Measurements from ENCODE around the gene AKAP6. TPM values are rescaled to one million over a fixed set of nuclear protein-coding genes. Genes with fewer than 3 reads are reported as not detected.

The AKAP6 gene
- total and polyA plus RNA-seq, 2 experiments from 2014 or later: 0.38 to 0.42 TPM

DNA sequence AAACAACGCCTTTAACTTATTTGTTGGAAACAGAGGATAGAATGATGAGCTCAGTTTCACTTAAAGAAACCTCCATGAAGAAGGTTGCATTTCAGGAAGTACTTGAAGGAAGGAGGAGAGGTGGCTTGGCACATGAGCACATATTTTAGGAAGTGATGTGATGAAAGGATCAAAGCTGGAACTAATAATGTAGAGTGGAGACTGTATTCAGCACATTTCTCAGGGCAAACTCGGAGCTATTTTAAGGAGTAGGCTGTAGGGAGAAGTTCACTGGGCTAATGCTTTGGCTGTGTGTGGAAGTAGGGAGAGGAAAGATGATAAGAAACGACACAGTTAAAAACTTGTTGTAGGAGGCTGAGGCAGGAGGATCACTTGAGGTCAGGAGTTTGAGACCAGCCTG lies 272.8 kb downstream of the AKAP6 start:
- H3F3A ChIP-seq (replicated peaks; ENCODE audit: low read depth): no peaks in the 10 kb centered on the region
- DNase-seq (ENCODE audit: low spot score) (no peak), ATAC-seq (no peak)
- no peaks in the 10 kb centered on the region for H3K36me3 Mint-ChIP-seq (ENCODE audit: low read depth)
- H3K27me3 ChIP-seq (ENCODE audit: insufficient read depth): no peaks in the 10 kb centered on the region
- H3K9me2 ChIP-seq (ENCODE audit: insufficient read depth): no peaks in the 10 kb centered on the region
- peaks cover 4% of the 10 kb centered on the region; the same call in 1 of the 2 replicates for H3K4me1 ChIP-seq (ENCODE audit: insufficient read depth)
- no peak overlapping the region for H3K27ac ChIP-seq (ENCODE audit: low read depth)
- TF ChIP-seq CREB1 (CRISPR knock-in tag; IDR thresholded peaks at IDR 0.05; ENCODE audit: low read depth) (no peak), ZNF114 (CRISPR knock-in tag; IDR thresholded peaks at IDR 0.05) (no peak), EZH2phosphoT487 (IDR thresholded peaks at IDR 0.05; ENCODE audit: unreplicated experiment) (no peak), JUNB (IDR thresholded peaks at IDR 0.05; ENCODE audit: unreplicated experiment) (no peak), STAT1 (IDR thresholded peaks at IDR 0.05; ENCODE audit: unreplicated experiment) (no peak), EZH2 (IDR thresholded peaks at IDR 0.05; ENCODE audit: low read depth, unreplicated experiment) (no peak), POLR2AphosphoS5 (IDR thresholded peaks at IDR 0.05; ENCODE audit: low read depth) (no peak), NANOG (IDR thresholded peaks at IDR 0.05; ENCODE audit: borderline replicate concordance) (no peak)
- TF ChIP-seq, protein P1, sequence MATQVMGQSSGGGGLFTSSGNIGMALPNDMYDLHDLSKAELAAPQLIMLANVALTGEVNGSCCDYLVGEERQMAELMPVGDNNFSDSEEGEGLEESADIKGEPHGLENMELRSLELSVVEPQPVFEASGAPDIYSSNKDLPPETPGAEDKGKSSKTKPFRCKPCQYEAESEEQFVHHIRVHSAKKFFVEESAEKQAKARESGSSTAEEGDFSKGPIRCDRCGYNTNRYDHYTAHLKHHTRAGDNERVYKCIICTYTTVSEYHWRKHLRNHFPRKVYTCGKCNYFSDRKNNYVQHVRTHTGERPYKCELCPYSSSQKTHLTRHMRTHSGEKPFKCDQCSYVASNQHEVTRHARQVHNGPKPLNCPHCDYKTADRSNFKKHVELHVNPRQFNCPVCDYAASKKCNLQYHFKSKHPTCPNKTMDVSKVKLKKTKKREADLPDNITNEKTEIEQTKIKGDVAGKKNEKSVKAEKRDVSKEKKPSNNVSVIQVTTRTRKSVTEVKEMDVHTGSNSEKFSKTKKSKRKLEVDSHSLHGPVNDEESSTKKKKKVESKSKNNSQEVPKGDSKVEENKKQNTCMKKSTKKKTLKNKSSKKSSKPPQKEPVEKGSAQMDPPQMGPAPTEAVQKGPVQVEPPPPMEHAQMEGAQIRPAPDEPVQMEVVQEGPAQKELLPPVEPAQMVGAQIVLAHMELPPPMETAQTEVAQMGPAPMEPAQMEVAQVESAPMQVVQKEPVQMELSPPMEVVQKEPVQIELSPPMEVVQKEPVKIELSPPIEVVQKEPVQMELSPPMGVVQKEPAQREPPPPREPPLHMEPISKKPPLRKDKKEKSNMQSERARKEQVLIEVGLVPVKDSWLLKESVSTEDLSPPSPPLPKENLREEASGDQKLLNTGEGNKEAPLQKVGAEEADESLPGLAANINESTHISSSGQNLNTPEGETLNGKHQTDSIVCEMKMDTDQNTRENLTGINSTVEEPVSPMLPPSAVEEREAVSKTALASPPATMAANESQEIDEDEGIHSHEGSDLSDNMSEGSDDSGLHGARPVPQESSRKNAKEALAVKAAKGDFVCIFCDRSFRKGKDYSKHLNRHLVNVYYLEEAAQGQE (IDR thresholded peaks at IDR 0.05; ENCODE audit: unreplicated experiment): no peak
- TF ChIP-seq, protein P2, sequence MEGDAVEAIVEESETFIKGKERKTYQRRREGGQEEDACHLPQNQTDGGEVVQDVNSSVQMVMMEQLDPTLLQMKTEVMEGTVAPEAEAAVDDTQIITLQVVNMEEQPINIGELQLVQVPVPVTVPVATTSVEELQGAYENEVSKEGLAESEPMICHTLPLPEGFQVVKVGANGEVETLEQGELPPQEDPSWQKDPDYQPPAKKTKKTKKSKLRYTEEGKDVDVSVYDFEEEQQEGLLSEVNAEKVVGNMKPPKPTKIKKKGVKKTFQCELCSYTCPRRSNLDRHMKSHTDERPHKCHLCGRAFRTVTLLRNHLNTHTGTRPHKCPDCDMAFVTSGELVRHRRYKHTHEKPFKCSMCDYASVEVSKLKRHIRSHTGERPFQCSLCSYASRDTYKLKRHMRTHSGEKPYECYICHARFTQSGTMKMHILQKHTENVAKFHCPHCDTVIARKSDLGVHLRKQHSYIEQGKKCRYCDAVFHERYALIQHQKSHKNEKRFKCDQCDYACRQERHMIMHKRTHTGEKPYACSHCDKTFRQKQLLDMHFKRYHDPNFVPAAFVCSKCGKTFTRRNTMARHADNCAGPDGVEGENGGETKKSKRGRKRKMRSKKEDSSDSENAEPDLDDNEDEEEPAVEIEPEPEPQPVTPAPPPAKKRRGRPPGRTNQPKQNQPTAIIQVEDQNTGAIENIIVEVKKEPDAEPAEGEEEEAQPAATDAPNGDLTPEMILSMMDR (conservative IDR thresholded peaks at IDR 0.05; ENCODE audit: low read depth in 2 of 2): no peak
- TF ChIP-seq, protein P3, sequence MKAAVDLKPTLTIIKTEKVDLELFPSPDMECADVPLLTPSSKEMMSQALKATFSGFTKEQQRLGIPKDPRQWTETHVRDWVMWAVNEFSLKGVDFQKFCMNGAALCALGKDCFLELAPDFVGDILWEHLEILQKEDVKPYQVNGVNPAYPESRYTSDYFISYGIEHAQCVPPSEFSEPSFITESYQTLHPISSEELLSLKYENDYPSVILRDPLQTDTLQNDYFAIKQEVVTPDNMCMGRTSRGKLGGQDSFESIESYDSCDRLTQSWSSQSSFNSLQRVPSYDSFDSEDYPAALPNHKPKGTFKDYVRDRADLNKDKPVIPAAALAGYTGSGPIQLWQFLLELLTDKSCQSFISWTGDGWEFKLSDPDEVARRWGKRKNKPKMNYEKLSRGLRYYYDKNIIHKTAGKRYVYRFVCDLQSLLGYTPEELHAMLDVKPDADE (IDR thresholded peaks at IDR 0.05): no peak
- TF ChIP-seq, protein P4, sequence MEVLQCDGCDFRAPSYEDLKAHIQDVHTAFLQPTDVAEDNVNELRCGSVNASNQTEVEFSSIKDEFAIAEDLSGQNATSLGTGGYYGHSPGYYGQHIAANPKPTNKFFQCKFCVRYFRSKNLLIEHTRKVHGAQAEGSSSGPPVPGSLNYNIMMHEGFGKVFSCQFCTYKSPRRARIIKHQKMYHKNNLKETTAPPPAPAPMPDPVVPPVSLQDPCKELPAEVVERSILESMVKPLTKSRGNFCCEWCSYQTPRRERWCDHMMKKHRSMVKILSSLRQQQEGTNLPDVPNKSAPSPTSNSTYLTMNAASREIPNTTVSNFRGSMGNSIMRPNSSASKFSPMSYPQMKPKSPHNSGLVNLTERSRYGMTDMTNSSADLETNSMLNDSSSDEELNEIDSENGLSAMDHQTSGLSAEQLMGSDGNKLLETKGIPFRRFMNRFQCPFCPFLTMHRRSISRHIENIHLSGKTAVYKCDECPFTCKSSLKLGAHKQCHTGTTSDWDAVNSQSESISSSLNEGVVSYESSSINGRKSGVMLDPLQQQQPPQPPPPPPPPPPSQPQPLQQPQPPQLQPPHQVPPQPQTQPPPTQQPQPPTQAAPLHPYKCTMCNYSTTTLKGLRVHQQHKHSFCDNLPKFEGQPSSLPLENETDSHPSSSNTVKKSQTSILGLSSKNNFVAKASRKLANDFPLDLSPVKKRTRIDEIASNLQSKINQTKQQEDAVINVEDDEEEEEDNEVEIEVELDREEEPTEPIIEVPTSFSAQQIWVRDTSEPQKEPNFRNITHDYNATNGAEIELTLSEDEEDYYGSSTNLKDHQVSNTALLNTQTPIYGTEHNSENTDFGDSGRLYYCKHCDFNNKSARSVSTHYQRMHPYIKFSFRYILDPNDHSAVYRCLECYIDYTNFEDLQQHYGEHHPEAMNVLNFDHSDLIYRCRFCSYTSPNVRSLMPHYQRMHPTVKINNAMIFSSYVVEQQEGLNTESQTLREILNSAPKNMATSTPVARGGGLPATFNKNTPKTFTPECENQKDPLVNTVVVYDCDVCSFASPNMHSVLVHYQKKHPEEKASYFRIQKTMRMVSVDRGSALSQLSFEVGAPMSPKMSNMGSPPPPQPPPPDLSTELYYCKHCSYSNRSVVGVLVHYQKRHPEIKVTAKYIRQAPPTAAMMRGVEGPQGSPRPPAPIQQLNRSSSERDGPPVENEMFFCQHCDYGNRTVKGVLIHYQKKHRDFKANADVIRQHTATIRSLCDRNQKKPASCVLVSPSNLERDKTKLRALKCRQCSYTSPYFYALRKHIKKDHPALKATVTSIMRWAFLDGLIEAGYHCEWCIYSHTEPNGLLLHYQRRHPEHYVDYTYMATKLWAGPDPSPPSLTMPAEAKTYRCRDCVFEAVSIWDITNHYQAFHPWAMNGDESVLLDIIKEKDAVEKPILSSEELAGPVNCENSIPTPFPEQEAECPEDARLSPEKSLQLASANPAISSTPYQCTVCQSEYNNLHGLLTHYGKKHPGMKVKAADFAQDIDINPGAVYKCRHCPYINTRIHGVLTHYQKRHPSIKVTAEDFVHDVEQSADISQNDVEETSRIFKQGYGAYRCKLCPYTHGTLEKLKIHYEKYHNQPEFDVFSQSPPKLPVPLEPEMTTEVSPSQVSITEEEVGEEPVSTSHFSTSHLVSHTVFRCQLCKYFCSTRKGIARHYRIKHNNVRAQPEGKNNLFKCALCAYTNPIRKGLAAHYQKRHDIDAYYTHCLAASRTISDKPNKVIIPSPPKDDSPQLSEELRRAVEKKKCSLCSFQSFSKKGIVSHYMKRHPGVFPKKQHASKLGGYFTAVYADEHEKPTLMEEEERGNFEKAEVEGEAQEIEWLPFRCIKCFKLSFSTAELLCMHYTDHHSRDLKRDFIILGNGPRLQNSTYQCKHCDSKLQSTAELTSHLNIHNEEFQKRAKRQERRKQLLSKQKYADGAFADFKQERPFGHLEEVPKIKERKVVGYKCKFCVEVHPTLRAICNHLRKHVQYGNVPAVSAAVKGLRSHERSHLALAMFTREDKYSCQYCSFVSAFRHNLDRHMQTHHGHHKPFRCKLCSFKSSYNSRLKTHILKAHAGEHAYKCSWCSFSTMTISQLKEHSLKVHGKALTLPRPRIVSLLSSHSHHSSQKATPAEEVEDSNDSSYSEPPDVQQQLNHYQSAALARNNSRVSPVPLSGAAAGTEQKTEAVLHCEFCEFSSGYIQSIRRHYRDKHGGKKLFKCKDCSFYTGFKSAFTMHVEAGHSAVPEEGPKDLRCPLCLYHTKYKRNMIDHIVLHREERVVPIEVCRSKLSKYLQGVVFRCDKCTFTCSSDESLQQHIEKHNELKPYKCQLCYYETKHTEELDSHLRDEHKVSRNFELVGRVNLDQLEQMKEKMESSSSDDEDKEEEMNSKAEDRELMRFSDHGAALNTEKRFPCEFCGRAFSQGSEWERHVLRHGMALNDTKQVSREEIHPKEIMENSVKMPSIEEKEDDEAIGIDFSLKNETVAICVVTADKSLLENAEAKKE (CRISPR knock-in tag; IDR thresholded peaks at IDR 0.05): no peak
- no peaks in the 10 kb centered on the region; the same call in 2 of the 3 replicates for H3K9me3 Mint-ChIP-seq
- no peaks in the 10 kb centered on the region for H3K36me3 ChIP-seq (ENCODE audit: insufficient read depth)
- peaks cover 3% of the 10 kb centered on the region; the same call in 1 of the 3 replicates for H3K4me1 Mint-ChIP-seq
- H3K4me2 ChIP-seq: no peak overlapping the region
- H4K20me1 ChIP-seq (replicated peaks; ENCODE audit: insufficient read depth): no peaks in the 10 kb centered on the region
- H3K27ac Mint-ChIP-seq: no peak overlapping the region
- H2AFZ ChIP-seq: no peak overlapping the region; the same call in 1 of the 2 replicates
- H3K27me3 Mint-ChIP-seq (ENCODE audit: insufficient read depth, low read depth, poor library complexity): peaks cover 3% of the 10 kb centered on the region
- no peak overlapping the region for H3K4me3 Mint-ChIP-seq
- no peaks in the 10 kb centered on the region for H3K79me2 ChIP-seq (replicated peaks; ENCODE audit: insufficient read depth)
- no peak overlapping the region for H3K4me3 ChIP-seq

All from GM23338 (cell line).